ENCODE data around the gene ACKR3. TPM values are rescaled to one million over a fixed set of nuclear protein-coding genes. Genes with fewer than 3 reads are reported as not detected.

ACKR3 gene
- total and polyA plus RNA-seq, 2 donors (not counting 1 experiment from before 2014, with no cell fraction given) = 7.1 to 15.3 TPM

DNA sequence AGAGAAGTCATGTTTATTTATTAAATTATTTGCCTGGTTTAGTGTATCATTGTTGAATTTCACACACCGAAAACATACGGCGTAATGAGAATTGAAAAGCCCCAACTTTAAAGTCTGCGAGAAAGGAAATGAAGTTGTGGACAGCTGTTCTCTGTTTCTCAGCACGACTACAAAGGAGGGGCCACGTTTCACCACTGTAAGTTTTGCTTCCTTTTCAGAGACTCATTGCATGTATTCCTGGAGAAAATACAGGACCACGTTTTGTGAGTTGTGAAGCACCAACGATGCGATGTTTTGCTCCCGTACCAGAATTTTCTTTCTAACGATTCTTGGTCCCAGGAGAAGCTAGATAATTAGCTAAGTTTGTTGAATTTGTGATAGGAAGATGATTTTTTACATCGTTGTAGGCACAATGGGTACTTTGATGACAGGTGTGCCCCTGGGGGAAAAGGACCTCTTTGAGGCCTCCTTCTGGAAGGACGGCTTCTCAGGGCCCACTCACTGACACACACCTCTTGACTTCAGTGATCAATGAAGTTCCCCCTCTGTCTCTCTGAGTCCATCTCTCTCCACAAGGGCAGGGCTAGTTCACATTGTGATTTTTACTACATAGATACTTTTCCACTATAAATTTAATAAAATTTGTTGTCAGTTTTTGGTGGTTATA is 23.7 kb upstream of the ACKR3 start:
- Histone ChIP-seq H3K27me3 (replicated peaks in 1 of 4; ENCODE audit: control extremely low read depth in 1 of 4, control insufficient read depth in 3 of 4, insufficient read depth in 4 of 4, low read length in 3 of 4) (no peaks in the 10 kb centered on the region), H2AFZ (ENCODE audit: insufficient read depth, low read depth, low read length, poor library complexity, severe bottlenecking) (peak overlapping the region; percentile 70), H3K36me3 (replicated peaks in 1 of 2; ENCODE audit: control extremely low read depth in 1 of 2, control insufficient read depth in 1 of 2, extremely low read depth in 1 of 2, insufficient read depth in 2 of 2, low read length in 1 of 2) (peaks cover 0 to 2% of the 10 kb centered on the region in 2 experiments), H3K9me3 (ENCODE audit: control extremely low read depth in 1 of 3, control insufficient read depth in 2 of 3, insufficient read depth in 1 of 3, low read length in 2 of 3) (no peaks in the 10 kb centered on the region), H3K4me3 (ENCODE audit: control extremely low read depth in 1 of 5, extremely low read depth in 1 of 5, insufficient read depth in 1 of 5, low read depth in 2 of 5, low read length in 4 of 5) (peak overlapping the region in 4 of 5 experiments; percentile 14 to 63 (median 36)), H3K4me2 (replicated peaks; ENCODE audit: low read depth, low read length, poor library complexity, severe bottlenecking) (peak overlapping the region; percentile 74), H4K20me1 (ENCODE audit: control insufficient read depth, insufficient read depth, low read length, poor library complexity, severe bottlenecking) (no peaks in the 10 kb centered on the region), H3K4me1 (ENCODE audit: control insufficient read depth in 2 of 2, insufficient read depth in 2 of 2, low read length in 2 of 2) (peaks cover 66 to 69% of the 10 kb centered on the region in 2 donors), H3K9ac (ENCODE audit: low read length) (peak overlapping the region; percentile 32), H3K27ac (ENCODE audit: low read length in 2 of 2) (peak overlapping the region; percentile 88), H3K79me2 (ENCODE audit: control insufficient read depth, insufficient read depth, low read length) (no peaks in the 10 kb centered on the region)
- Mint-ChIP-seq H3K9me3 (ENCODE audit: insufficient read depth) (peaks cover 5% of the 10 kb centered on the region), H3K27me3 (no peaks in the 10 kb centered on the region), H3K4me1 (peaks cover 78% of the 10 kb centered on the region), H3K27ac (peak overlapping the region; percentile 99), H3K4me3 (peak overlapping the region; percentile 82)
- DNase-seq (peak; percentile 79), ATAC-seq (ENCODE audit: low read depth) (peak; percentile 69)
- TF ChIP-seq CTCF (IDR thresholded peaks at IDR 0.05) (no peak), EZH2 (IDR thresholded peaks at IDR 0.05; ENCODE audit: borderline replicate concordance, insufficient read depth, low read depth, low read length, poor library complexity, severe bottlenecking) (no peak)
- 1% methylated on average over 8 of the region's 13 CpGs for WGBS (ENCODE audit: insufficient coverage)
- ChIA-PET CTCF (interaction anchor here (0.8 to 7.9 kb wide), 6 partner anchors 11 to 203 kb away, joined by 3 to 77 read pairs (median 5); partner anchors contain the start of gene ACKR3), POLR2A (interaction anchor here (0.9 to 2.7 kb wide), 3 partner anchors 9 to 33 kb away, joined by 3 to 12 read pairs (median 10); partner anchors contain the start of gene ACKR3)
- intact Hi-C loops (cut with micrococcal nuclease) = loop anchor here (1.0 kb wide), 2 partner anchors 23 to 33 kb away; partner anchors contain the start of gene ACKR3

DNA sequence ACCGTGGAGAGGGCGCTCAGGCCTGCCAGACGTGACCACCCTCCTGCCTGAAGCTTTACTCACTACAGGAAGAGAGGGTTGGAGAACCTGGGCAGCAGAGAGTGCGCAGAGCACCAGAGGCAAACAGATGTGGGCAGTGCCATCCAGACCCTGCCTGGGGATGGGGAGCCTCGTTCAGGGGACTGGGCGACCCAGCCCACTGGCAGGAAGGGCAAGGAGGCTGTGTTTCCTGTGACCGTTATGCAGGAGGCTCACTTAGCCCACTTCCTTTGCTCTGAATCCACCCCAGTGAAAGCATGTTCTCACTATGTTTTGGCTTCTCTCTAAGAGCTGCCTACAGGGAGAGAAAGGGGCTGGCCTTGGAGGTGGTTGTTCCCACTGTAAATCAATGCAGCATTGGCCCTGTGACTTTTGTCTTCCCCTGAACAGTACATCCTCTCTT is 23.0 kb upstream of the ACKR3 start:
- H3K27ac Mint-ChIP-seq = peak overlapping the region; percentile 99
- Histone ChIP-seq H3K9ac (ENCODE audit: low read length) (peak overlapping the region; percentile 32), H3K9me3 (ENCODE audit: control extremely low read depth in 1 of 3, control insufficient read depth in 2 of 3, insufficient read depth in 1 of 3, low read length in 2 of 3) (no peaks in the 10 kb centered on the region), H3K36me3 (replicated peaks in 1 of 2; ENCODE audit: control extremely low read depth in 1 of 2, control insufficient read depth in 1 of 2, extremely low read depth in 1 of 2, insufficient read depth in 2 of 2, low read length in 1 of 2) (peaks cover 0 to 2% of the 10 kb centered on the region in 2 experiments), H3K4me1 (ENCODE audit: control insufficient read depth in 2 of 2, insufficient read depth in 2 of 2, low read length in 2 of 2) (peaks cover 72 to 75% of the 10 kb centered on the region in 2 donors), H3K27ac (ENCODE audit: low read length in 2 of 2) (peak overlapping the region; percentile 88), H2AFZ (ENCODE audit: insufficient read depth, low read depth, low read length, poor library complexity, severe bottlenecking) (peak overlapping the region; percentile 70), H4K20me1 (ENCODE audit: control insufficient read depth, insufficient read depth, low read length, poor library complexity, severe bottlenecking) (no peaks in the 10 kb centered on the region), H3K27me3 (replicated peaks in 1 of 4; ENCODE audit: control extremely low read depth in 1 of 4, control insufficient read depth in 3 of 4, insufficient read depth in 4 of 4, low read length in 3 of 4) (no peaks in the 10 kb centered on the region), H3K4me3 (ENCODE audit: control extremely low read depth in 1 of 5, extremely low read depth in 1 of 5, insufficient read depth in 1 of 5, low read depth in 2 of 5, low read length in 4 of 5) (peak overlapping the region in 1 of 5 experiments; percentile 63), H3K4me2 (replicated peaks; ENCODE audit: low read depth, low read length, poor library complexity, severe bottlenecking) (peak overlapping the region; percentile 74), H3K79me2 (ENCODE audit: control insufficient read depth, insufficient read depth, low read length) (peaks cover 3% of the 10 kb centered on the region)
- H3K9me3 Mint-ChIP-seq (ENCODE audit: insufficient read depth) = peaks cover 5% of the 10 kb centered on the region
- H3K4me3 Mint-ChIP-seq = peak overlapping the region; percentile 64
- DNase-seq = peak; percentile 49
- intact Hi-C loops (cut with micrococcal nuclease) = no loop called here
- H3K4me1 Mint-ChIP-seq = peaks cover 84% of the 10 kb centered on the region
- CTCF ChIA-PET = interaction anchor here (0.8 to 7.9 kb wide), 4 partner anchors 9 to 34 kb away, joined by 4 to 77 read pairs (median 24); partner anchors contain the start of gene ACKR3
- 2% methylated on average over 6 of the region's 7 CpGs for whole genome bisulfite sequencing (ENCODE audit: insufficient coverage)
- no peaks in the 10 kb centered on the region for H3K27me3 Mint-ChIP-seq
- POLR2A ChIA-PET = interaction anchor here (1.4 to 2.7 kb wide), 3 partner anchors 8 to 22 kb away, joined by 3 to 12 read pairs (median 10); partner anchors contain the start of gene ACKR3
- ATAC-seq (ENCODE audit: low read depth) = peak; percentile 9
- no peak for TF ChIP-seq EZH2 (IDR thresholded peaks at IDR 0.05; ENCODE audit: borderline replicate concordance, insufficient read depth, low read depth, low read length, poor library complexity, severe bottlenecking)
- TF ChIP-seq CTCF (IDR thresholded peaks at IDR 0.05) = no peak
